HG03064 (cell line): ENCODE data around the gene CCL24.
"Not testable (repeated sequence)": the region's sequence is repeated elsewhere in the genome, so short reads cannot be mapped to it uniquely, and the experiment has no call there.

Experiments used
- ATAC-seq: cut with Tn5 transposase; IDR thresholded peaks from one replicate; pipeline ENCODE4 v1.9.1; 2021; ENCODE audit warnings: low read depth; ENCODE audit not compliant: unreplicated experiment

Gene CCL24

DNA sequence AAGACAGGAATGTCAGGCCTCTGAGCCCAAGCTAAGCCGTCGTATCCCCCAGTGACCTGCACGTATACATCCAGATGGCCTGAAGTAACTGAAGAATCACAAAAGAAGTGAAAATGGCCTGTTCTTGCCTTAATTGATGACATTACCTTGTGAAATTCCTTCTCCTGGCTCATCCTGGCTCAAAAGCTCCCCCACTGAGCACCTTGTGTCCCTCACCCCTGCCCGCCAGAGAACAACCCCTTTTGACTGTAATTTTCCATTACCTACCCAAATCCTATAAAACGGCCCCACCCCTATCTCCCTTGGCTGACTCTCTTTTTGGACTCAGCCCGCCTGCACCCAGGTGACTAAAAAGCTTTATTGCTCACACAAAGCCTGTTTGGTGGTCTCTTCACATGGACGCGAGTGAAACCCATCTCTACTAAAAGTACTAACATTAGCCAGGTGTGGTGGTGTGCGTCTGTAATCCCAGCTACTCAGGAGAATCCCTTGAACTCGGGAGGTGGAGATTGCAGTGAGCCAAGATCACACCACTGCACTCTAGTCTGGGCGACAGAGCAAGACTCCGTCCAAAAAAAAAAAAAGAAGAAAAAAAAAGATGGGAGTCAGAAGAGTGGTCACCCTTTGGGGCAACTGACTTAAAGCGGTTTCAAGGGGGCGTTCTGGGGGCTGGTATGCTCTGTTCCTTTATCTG is 25.3 kb downstream of the CCL24 start:
- not testable (repeated sequence) for ATAC-seq

DNA sequence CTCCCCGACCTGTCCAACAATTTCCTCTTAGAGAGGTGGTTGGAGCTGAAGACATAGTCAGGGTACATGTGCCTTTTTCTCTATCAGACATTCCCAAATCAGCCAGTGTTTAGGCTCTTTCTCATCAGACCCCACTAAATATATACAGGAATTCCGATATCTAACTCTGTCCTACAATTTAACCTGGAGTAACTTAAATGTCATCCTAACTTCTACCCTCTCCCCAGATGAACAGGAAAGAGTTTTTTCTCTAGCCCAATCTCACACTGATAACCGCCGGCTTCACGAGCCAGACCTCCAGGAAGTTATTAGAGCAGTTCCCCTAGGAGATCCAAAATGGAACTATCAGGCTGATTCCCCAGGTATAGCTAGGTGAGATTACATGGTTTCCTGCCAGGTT is 30.5 kb downstream of the CCL24 start:
- ATAC-seq: not testable (repeated sequence)

DNA sequence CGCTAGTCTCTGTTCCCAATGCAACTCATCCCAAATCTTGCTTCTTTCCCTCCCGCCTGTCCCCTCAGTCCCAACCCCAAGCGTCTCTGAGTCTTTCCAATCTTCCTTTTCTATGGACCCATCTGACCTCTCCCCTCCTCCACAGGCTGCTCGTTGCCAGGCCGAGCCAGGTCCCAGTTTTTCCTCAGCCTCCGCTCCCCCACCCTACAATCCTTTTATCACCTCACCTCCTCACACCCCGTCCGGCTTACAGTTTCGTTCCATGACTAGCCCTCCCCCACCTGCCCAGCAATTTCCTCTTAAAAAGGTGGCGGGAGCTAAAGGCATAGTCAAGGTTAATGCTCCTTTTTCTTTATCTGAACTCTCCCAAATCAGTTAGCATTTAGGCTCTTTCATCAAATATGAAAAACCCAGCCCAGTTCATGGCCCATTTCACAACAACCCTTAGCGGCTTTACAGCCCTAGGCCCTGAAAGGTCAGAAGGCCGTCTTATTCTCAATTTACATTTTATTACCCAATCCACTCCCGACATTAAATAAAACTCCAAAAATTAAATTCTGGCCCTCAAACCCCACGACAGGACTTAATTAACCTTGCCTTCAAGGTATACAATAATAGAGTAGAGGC is 32.8 kb downstream of the CCL24 start:
- ATAC-seq: not testable (repeated sequence)

DNA sequence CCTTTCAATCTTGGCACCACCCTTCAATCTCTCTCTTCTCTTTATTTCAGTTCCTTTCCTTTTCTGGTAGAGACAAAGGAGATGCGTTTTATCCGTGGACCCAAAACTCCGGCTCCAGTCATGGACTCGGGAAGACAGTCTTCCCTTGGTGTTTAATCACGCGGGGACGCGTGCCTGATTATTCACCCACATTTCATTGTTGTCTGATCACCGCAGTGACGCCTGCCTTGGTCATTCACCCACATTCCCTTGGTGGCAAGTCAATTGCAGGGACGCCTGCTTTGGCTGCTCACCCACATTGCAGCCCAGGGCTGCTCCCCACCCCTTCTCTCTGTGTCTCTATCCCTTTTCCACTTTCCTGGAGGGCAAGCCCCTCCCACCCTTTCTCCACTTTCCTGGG is 34.1 kb downstream of the CCL24 start:
- ATAC-seq: not testable (repeated sequence)

DNA sequence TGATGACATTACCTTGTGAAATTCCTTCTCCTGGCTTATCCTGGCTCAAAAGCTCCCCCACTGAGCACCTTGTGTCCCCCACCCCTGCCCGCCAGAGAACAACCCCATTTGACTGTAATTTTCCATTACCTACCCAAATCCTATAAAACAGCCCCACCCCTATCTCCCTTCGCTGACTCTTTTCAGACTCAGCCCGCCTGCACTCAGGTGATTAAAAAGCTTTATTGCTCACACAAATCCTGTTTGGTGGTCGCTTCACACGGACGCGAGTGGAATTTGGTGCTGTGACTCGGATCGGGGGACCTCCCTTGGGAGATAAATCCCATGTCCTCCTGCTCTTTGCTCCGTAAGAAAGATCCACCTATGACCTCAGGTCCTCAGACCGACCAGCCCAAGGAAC is 34.6 kb downstream of the CCL24 start:
- ATAC-seq: not testable (repeated sequence)

DNA sequence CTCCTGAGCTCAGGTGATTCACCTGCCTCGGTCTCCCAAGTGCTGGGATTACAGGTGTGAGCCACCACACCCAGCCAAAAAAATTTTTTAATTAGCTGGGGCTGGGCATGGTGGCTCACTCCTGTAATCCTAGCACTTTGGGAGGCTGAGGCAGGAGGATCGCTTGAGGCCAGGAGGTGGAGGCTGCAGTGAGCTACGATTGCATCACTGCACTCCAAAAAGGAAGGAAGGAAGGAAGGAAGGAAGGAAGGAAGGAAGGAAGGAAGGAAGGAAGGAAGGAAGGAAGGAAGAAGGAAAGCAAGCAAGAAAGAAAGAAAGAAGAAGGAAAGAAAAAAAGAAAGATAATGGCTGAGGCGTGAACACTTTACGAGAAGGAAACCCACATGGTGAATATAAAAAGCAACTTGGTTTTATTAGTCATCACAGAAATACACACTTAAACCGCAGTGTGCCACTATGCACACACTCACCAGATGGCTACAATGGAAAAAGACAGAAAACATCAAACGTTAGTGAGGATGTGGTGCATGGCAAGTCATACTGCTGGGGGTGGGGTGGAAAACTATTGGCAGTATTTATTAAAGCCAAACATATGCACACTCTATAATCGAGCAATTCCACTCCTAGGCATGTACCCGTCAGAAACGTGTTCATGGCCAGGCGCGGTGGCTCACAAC is 37.2 kb downstream of the CCL24 start:
- ATAC-seq: no peak

DNA sequence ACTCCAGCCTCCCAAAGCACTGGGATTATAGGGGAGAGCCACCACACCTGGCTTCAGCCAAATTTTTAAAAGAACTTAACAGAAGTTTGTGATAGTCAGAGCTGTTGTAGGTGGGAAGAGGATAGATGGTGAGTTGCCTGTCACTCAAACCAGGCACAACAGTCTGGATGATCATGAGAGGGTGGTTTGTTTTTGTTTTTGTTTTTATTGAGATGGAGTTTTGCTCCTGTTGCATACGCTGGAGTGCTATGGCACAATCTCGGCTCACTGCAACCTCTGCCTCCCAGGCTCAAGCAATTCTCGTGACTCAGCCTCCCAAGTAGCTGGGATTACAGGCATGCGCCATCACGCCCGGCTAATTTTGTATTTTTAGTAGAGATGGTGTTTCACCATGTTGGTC is 39.6 kb downstream of the CCL24 start:
- ATAC-seq: not testable (repeated sequence)

DNA sequence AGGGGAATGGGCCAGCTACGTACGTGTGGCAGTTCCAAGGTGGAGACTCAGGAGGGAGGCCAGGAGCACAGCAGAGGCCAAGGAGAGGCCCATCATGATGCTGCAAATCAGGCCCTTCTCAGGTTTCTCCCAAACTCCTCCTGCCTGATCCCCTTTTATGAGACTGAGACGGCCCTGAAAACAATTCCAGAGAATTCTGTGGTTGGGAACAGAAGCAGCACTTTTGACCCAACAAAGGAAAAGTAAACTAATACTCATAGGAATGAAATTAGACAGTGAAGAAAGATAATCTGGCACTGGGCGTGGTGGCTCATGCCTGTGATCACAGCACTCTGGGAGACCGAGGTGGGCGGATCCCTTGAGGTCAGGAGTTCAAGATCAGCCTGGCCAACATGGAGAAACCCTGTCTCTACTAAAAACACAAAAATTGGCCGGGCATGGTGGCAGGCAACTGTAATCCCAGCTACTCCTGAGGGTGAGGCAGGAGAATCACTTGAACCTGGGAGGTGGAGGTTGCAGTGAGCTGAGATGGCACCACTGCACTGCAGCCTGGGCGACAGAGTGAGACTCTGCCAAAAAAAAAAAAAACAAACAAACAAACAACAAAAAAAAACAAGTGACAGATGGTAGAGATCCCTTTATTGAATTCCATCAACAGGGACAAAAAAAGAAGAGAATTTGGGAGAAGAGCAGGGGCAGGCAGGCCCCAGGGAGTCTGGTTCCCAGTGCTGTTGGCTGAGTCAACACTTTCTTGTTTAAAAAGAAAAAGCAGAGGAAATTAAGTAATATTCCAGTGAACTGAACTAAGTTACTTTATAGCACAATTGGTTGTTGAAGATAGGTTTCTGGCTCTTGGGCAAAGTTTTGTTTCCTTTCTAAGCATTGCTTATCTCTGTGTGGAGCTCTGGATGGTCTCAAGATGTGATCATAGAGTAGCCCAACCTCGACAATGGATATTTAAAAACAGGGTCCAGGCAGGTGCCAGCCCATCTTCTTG is 41.2 kb downstream of the CCL24 start, which contains the start of gene CCL26:
CCL26 (minus strand) TSS at position 131 of the 997 bp plus-strand sequence; CDS start at position 96, 35 bp downstream.
- ATAC-seq: no peak

DNA sequence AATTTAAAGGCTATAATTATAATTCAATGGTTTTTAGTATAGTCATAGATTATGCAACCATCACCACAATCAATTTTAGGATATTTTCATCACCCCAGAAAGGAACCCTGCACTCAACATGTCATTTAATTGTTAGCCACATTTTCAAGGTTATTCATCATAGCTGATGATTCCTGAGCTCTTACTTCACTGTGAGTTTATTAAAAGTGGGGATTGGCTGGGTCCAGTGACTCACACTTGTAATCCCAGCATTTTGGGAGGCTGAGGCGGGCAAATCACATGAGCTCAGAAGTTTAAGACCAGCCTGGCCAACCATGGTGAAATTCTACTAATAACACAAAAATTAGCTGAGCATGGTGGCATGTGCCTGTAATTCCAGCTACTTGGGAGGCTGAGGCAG is 42.4 kb downstream of the CCL24 start:
- ATAC-seq: no peak

DNA sequence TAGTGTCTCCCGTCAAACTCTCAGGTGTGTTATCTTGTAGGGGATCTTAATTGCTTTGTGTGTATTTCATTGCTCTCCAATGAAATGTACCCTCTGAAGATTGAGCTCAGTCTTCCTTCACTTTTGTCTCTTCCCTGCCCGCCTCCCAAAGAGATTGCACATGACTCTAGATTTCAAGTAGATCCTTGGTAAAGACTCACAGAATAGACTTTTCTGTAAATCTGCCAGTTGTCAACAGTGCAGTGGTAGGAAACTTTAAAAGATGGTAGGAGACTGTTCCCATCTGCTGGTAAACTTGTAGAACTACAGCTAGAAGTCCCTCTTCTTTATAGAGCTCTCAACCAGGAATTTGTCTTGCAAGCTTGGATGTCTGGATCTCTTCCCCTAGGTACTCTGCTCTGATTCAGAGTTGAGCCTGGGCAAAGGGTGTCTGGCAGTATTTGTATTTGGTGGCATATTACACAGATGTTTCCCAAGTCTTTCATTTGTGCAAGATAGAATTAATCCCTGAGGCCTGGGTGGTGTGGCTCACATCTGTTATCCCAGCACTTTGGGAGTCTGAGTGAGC is 51.2 kb downstream of the CCL24 start:
- ATAC-seq: no peak

DNA sequence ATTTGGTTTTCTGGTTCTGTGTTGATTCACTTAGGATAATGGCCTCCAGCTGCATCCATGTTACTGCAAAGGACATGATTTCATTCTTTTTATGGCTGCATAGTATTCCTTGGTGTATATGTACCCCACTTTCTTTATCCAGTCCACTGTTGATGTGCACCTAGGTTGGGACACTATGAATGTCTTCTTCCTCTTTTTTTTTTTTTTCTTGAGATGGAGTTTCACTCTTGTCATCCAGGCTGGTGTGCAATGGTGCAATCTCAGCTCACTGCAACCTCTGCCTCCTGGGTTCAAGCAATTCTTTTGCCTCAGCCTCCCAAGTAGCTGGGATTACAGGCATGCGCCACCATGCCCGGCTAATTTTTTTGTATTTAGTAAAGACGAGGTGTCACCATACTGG is 51.8 kb downstream of the CCL24 start:
- not testable (repeated sequence) for ATAC-seq
